Activated CD8-positive, alpha-beta T cell treated with anti-CD3 and anti-CD28 coated beads for 36 hours (primary cell): ENCODE data around the gene ATL1. TPM values are rescaled to one million over a fixed set of nuclear protein-coding genes. Genes with fewer than 3 reads are reported as not detected.

Experiments
- ATAC-seq: fragments of 200-7000 bp; cut with Tn5 transposase; one replicate; pipeline ENCODE4 v1.10.0; 2021; ENCODE audit warnings: mild to moderate bottlenecking, moderate library complexity
- CTCF ChIA-PET: fragments of 350-600 bp; sonication (Branson Sonifier 250); formaldehyde crosslinking; loops from one replicate; lab custom pipeline; 2021; ENCODE audit warnings: antibody characterized with exemption; lab: Charles Lee
- POLR2A ChIA-PET: fragments of 350-600 bp; sonication (Branson Sonifier 250); formaldehyde crosslinking; loops from one replicate; lab custom pipeline; 2021; ENCODE audit warnings: antibody characterized with exemption; lab: Charles Lee
- DNase-seq: peaks from one replicate; pipeline ENCODE4 v3.0.0-alpha.2; 2020
- H3K27ac Mint-ChIP-seq: one replicate; pipeline ENCODE4 v1.8.0; 2021; ENCODE audit warnings: mild to moderate bottlenecking, mixed read lengths
- H3K27me3 Mint-ChIP-seq: one replicate; pipeline ENCODE4 v1.8.0; 2021; ENCODE audit warnings: mixed read lengths
- H3K36me3 Mint-ChIP-seq: one replicate; pipeline ENCODE4 v1.8.0; 2021; ENCODE audit warnings: low read depth, mixed read lengths
- H3K4me1 Mint-ChIP-seq: one replicate; pipeline ENCODE4 v1.8.0; 2021; ENCODE audit warnings: low read depth, mixed read lengths
- H3K4me3 Mint-ChIP-seq: one replicate; pipeline ENCODE4 v1.8.0; 2021; ENCODE audit warnings: mild to moderate bottlenecking, moderate library complexity, mixed read lengths
- H3K9me3 Mint-ChIP-seq: one replicate; pipeline ENCODE4 v1.8.0; 2021; ENCODE audit warnings: mixed read lengths
- intact Hi-C: fragments of 100-400 bp; cut with micrococcal nuclease; formaldehyde crosslinking; loops from one replicate; pipeline ENCODE4 v1.10.0; 2022
- total RNA-seq, 2 experiments: library from RNA; stranded (reverse); gene quantifications; one replicate each; pipeline ENCODE4 v1.2.3, GENCODE V29; 2021
- TF ChIP-seq, protein P1 (sequence below): fragments of 200-600 bp; IDR thresholded peaks from one replicate; pipeline ENCODE4 v1.8.0; 2022; ENCODE audit warnings: antibody characterized with exemption, mild to moderate bottlenecking

Gene ATL1
- total RNA-seq, 2 experiments from 2014 or later: 0.81 to 1.1 TPM

DNA sequence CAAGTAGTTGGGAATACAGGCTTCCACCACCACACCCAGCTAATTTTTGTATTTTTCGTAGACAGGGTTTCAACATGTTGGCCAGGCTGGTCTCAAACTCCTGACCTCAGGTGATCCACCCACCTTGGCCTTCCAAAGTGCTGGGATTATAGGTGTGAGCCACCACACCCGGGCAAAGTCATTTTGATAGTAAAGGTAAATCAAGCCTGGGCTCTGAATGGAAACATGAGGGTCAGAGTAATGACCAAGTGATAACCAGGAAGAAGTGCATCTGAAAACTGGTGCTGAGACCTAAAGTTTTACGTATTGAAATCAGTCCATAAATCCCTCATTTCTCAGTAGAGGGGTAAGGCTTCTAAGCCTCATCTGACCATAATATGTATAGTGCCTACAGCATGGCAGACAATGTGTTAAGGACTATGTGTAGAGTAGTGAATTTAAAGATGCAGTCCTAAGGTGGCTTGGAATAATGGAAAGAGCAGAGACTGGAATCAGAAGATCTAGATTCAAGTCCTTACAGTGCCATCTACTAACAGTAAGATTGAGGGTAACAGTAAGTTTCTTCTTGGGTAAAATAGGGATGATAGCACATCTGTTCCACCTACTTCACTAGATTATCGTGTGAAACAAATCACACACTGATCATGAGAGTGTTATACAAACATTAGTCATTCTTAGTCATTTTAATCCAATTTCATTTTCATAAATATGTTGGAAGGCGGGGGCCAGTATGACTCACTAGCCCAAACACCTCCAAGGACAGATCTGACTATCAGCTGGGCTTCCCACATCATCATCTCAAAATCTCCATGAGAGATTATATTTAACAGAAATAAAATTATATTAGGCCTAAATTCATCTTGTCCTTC lies 38.8 kb upstream of the ATL1 start:
- H3K27me3 Mint-ChIP-seq: no peaks in the 10 kb centered on the region
- H3K27ac Mint-ChIP-seq: peak overlapping the region; percentile 92
- peaks cover 16% of the 10 kb centered on the region for H3K36me3 Mint-ChIP-seq
- no peaks in the 10 kb centered on the region for H3K9me3 Mint-ChIP-seq
- intact Hi-C loops: loop anchor here (10.0 kb wide), 1 partner anchor 656 kb away; no protein-coding TSS in a partner anchor
- CTCF ChIA-PET: interaction anchor here (0.9 to 2.2 kb wide), 3 partner anchors 11 to 200 kb away, joined by 3 to 13 read pairs (median 8); partner anchors contain the start of gene MAP4K5
- H3K4me3 Mint-ChIP-seq: peak overlapping the region; percentile 64
- POLR2A ChIA-PET: interaction anchor here (1.2 kb wide), 1 partner anchor 177 kb away, joined by 4 read pairs; no protein-coding TSS in a partner anchor
- TF ChIP-seq, protein P1, sequence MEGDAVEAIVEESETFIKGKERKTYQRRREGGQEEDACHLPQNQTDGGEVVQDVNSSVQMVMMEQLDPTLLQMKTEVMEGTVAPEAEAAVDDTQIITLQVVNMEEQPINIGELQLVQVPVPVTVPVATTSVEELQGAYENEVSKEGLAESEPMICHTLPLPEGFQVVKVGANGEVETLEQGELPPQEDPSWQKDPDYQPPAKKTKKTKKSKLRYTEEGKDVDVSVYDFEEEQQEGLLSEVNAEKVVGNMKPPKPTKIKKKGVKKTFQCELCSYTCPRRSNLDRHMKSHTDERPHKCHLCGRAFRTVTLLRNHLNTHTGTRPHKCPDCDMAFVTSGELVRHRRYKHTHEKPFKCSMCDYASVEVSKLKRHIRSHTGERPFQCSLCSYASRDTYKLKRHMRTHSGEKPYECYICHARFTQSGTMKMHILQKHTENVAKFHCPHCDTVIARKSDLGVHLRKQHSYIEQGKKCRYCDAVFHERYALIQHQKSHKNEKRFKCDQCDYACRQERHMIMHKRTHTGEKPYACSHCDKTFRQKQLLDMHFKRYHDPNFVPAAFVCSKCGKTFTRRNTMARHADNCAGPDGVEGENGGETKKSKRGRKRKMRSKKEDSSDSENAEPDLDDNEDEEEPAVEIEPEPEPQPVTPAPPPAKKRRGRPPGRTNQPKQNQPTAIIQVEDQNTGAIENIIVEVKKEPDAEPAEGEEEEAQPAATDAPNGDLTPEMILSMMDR: no peak
- H3K4me1 Mint-ChIP-seq: peaks cover 50% of the 10 kb centered on the region
- ATAC-seq (peak; percentile 78), DNase-seq (peak; percentile 87)

DNA sequence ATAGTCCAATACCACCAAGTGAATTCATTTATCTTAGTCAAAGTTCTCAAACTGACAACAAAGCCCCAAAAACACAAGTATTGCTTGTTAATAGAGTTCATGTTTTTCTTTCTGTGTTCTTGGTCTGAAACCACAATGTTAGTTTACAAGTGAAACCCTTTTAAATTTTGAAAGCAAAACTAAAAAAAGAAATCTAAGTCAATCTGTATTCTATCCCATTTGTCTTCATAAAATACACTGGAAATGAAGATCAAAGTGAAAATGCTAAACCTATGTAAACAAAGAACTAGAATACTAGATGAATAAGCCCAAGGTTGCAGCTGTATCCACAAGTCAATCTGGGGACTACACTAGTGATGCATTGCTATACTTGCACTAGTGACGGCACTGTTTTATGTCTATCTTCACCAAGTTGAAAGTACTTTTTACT lies 38.0 kb upstream of the ATL1 start:
- H3K27ac Mint-ChIP-seq: peak overlapping the region; percentile 92
- intact Hi-C loops: loop anchor here (10.0 kb wide), 1 partner anchor 657 kb away; no protein-coding TSS in a partner anchor
- peaks cover 53% of the 10 kb centered on the region for H3K4me1 Mint-ChIP-seq
- H3K27me3 Mint-ChIP-seq: no peaks in the 10 kb centered on the region
- ChIA-PET CTCF (interaction anchor here (1.1 to 2.2 kb wide), 4 partner anchors 10 to 264 kb away, joined by 3 to 13 read pairs (median 7); partner anchors contain the start of gene MAP4K5), POLR2A (interaction anchor here (0.8 to 1.8 kb wide), 3 partner anchors 10 to 201 kb away, joined by 3 to 8 read pairs (median 4); partner anchors contain the start of gene MAP4K5)
- TF ChIP-seq, protein P1: no peak
- H3K9me3 Mint-ChIP-seq: no peaks in the 10 kb centered on the region
- H3K36me3 Mint-ChIP-seq: peaks cover 16% of the 10 kb centered on the region
- peak; percentile 23 for DNase-seq
- peak overlapping the region; percentile 64 for H3K4me3 Mint-ChIP-seq
- peak; percentile 76 for ATAC-seq

DNA sequence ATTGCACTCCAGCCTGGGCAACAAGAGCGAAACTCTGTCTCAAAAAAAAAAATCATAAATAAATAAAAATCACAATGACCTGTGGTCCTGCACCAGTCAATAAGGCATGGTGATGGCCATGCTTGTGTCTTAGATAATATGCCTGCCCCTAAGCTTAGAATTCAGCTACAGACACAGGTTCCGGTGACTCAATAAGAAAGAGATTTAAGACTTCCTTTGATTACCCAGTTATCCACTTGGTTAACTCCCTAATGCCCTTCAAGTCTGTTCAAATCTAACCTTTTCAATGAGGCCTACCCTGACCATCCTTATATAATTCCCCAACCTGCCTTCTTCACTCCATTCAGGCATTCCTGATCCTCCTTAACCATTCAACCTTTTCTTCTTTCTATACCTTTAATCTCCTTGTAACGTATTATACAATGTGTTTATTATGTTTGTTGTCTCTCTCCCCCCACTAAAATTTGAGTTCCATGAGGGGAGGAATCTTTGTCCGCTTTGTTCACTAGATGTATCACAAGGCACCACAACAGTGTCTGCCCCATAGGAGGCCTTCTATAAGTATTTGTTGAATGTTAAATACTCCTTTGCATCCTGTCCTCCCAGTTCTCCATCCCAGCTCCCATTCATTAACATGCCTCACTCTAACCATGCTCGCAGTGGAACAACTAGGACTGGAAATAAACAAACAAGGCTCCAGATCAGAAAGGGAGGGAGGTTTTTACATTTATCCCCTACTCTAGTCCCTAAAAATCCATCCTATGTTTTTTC lies 36.5 kb upstream of the ATL1 start:
- TF ChIP-seq, protein P1: no peak
- H3K27ac Mint-ChIP-seq: peak overlapping the region; percentile 30
- peaks cover 17% of the 10 kb centered on the region for H3K36me3 Mint-ChIP-seq
- no peaks in the 10 kb centered on the region for H3K9me3 Mint-ChIP-seq
- no peaks in the 10 kb centered on the region for H3K27me3 Mint-ChIP-seq
- ATAC-seq (no peak), DNase-seq (no peak)
- CTCF ChIA-PET: interaction anchor here (0.7 to 2.2 kb wide), 6 partner anchors 8 to 263 kb away, joined by 3 to 13 read pairs (median 4); no protein-coding TSS in a partner anchor
- peaks cover 55% of the 10 kb centered on the region for H3K4me1 Mint-ChIP-seq
- intact Hi-C loops: loop anchor here (10.0 kb wide), 1 partner anchor 659 kb away; no protein-coding TSS in a partner anchor
- H3K4me3 Mint-ChIP-seq: no peak overlapping the region
- POLR2A ChIA-PET: interaction anchor here (0.6 to 1.8 kb wide), 2 partner anchors 9 to 162 kb away, joined by 3 to 8 read pairs; partner anchors contain the start of gene MAP4K5

DNA sequence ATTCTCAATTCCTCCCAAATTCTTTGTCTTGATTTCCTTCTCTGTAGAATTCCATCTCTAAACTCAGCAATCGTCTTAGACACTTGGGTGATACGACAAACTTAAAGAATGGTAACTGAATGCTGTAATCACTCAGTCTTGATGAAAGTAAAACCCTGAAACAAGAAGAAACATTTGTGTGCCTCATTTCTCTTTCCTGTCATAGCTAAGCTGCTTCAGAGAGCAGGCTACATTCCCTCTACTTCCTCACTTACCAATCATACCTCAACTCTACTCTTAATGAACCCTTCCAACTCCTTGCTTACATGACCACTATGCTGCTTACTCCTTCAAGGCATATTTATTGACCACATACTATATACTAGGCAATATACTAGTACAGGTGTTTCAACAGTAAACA lies 35.9 kb upstream of the ATL1 start:
- TF ChIP-seq, protein P1: no peak
- Mint-ChIP-seq H3K36me3 (peaks cover 14% of the 10 kb centered on the region), H3K27me3 (no peaks in the 10 kb centered on the region), H3K9me3 (no peaks in the 10 kb centered on the region), H3K4me1 (peaks cover 59% of the 10 kb centered on the region), H3K27ac (peak overlapping the region; percentile 55), H3K4me3 (no peak overlapping the region)
- ATAC-seq: no peak
- ChIA-PET CTCF (interaction anchor here (1.0 to 1.9 kb wide), 2 partner anchors 8 to 203 kb away, joined by 3 to 8 read pairs; no protein-coding TSS in a partner anchor), POLR2A (interaction anchor here (0.6 to 1.2 kb wide), 2 partner anchors 162 to 180 kb away, joined by 3 read pairs; no protein-coding TSS in a partner anchor)
- intact Hi-C loops: loop anchor here (10.0 kb wide), 1 partner anchor 659 kb away; no protein-coding TSS in a partner anchor
- DNase-seq: no peak
